Right lung (tissue), 10 donors: ENCODE data around the gene YTHDC1. TPM values are rescaled to one million over a fixed set of nuclear protein-coding genes. Genes with fewer than 3 reads are reported as not detected.
"Not testable (repeated sequence)": the region's sequence is repeated elsewhere in the genome, so short reads cannot be mapped to it uniquely, and the experiment has no call there.

ENCODE experiments used
- DNase-seq, 2 donors: peaks; one replicate each; pipeline ENCODE4 v3.0.0-alpha.2; 2013
- long read RNA-seq, 8 donors: transcript quantifications; one replicate each; lab custom pipeline, GENCODE V29; 2026
- polyA plus RNA-seq, 5 donors: library from polyadenylated mRNA; unstranded; fragments of 120-200 nt; gene quantifications; one replicate each; pipeline versions ENCODE4 v1.2.1 to v1.2.3, GENCODE V29; 2013; ENCODE audit warnings: inconsistent platforms in 1 of 5, low replicate concordance in 1 of 5; ENCODE audit not compliant: insufficient read length in 5 of 5, insufficient read depth in 1 of 5

Gene YTHDC1
- 100 to 1,000 TPM; 125 to 235 (median 205) TPM for polyA plus RNA-seq
- long read RNA-seq, donor 1, full-length matches to known transcripts = 8 of 97 reads
- long read RNA-seq, donor 1, partial matches to known transcripts = 89 of 97 reads
- long read RNA-seq, donor 1, other reads (novel, unspliced or antisense) = 0 of 97 reads
- long read RNA-seq, donor 2, full-length matches to known transcripts = 8 of 22 reads
- long read RNA-seq, donor 2, partial matches to known transcripts = 14 of 22 reads
- long read RNA-seq, donor 2, other reads (novel, unspliced or antisense) = 0 of 22 reads
- long read RNA-seq, donor 3, full-length matches to known transcripts = 3 of 36 reads
- long read RNA-seq, donor 3, partial matches to known transcripts = 33 of 36 reads
- long read RNA-seq, donor 3, other reads (novel, unspliced or antisense) = 0 of 36 reads
- long read RNA-seq, donor 4, full-length matches to known transcripts = 8 of 64 reads
- long read RNA-seq, donor 4, partial matches to known transcripts = 56 of 64 reads
- long read RNA-seq, donor 4, other reads (novel, unspliced or antisense) = 0 of 64 reads
- long read RNA-seq, donor 5, full-length matches to known transcripts = 8 of 86 reads
- long read RNA-seq, donor 5, partial matches to known transcripts = 78 of 86 reads
- long read RNA-seq, donor 5, other reads (novel, unspliced or antisense) = 0 of 86 reads
- long read RNA-seq, donor 6, full-length matches to known transcripts = 15 of 80 reads
- long read RNA-seq, donor 6, partial matches to known transcripts = 65 of 80 reads
- long read RNA-seq, donor 6, other reads (novel, unspliced or antisense) = 0 of 80 reads
- long read RNA-seq, donor 7, transcript YTHDC1-204 (3 exons, 581 nt) = major isoform, 19 of 53 reads
- long read RNA-seq, donor 7, partial matches to known transcripts = 34 of 53 reads
- long read RNA-seq, donor 7, other reads (novel, unspliced or antisense) = 0 of 53 reads
- long read RNA-seq, donor 8, partial matches to known transcripts = 22 of 23 reads
- long read RNA-seq, donor 8, other reads (novel, unspliced or antisense) = 0 of 23 reads

DNA sequence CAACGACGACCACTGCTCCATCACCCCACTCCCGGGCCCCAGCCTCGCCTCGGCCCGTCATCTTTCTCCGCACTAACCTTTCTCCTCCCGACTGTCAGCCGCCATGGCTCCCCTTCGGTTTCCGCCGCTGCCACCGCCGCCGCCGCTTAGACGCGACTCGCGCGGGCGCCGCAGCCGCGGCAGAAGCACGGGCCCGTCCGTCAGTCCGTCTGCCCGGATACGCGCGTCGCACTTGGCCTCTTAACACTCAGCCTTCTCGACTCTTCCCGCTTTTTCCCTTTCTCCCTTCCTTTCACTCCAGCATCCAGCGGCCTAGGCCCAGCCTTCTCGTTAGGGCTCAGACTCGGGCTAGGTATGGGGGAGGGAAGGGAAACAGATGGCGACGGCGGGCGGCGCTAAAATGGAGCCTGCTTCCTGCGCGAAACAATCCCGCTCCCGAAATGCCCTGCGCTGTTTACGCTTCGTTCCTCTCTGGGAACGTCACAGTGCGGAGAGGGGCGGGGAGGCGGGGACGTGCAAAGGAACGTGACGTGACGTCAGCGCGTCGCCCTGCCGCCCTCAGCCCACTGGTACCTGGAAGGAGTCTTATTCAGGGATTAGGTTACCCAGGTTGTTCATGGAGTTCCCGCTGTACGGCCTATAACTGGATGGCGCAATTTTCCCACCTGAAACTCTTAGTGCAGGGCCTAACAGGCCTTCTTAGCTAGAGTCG lies at the start of gene YTHDC1:
TSS of gene YTHDC1 (minus strand) at position 442 of the 712 bp plus-strand sequence. CDS start at position 105, 337 bp downstream.
- peak; percentile 97 to 98 for DNase-seq

DNA sequence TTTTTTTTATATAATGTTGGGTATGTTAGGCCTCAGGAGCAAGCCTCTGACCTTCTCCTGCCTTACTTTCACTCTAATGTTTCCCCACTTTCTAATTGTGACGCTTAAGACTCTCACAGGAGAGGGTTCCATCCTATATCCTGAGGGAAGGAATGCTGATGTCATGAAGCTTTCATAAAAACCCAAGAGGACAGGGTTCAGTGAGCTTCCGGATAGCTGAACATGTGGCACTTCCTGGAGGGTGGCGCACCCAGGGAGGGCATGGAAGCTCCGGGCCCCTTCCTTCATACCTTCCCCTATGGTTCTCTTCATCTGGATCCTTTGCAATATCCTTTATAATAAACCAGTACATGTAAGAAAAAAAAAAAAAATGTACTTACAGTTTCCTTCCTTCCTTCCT lies 49.4 kb upstream of the YTHDC1 start:
- DNase-seq = no peak

DNA sequence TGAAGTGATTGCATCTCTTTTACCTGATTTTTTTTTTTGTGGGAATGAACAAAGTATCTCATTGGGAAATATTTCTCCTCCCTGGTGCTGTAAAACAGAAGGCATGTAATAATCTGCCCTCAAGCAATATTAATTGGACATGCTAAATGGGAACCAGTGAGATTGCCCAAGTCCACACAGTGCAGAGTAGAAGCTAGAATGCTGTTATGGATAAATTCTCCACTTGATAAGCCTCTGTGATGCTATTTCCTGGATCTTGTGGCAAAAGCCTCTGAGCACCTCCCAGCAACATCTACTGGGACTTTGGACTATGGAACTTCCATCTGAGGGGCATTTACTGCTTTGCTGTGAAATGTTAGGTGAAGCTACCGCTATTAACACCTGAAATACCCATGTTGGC lies 46.9 kb upstream of the YTHDC1 start:
- DNase-seq = no peak

DNA sequence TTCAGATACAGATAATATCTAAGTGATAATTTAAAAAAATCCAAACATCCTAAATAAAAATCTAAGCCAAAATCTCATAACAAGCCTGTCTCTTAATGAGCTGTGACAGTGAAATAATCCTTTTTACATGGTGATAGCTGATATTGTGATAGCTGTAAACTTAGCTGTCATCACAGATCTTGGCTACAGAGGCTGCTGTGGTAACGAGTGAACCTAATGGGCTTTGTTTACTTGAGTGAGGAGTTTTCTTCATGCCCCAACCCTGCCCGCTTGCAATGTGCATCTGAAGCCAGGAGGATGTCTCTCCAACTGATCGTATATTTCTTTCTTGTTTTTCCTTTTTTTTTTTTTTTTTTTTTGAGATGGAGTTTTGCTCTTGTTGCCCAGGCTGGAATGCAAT lies 41.5 kb upstream of the YTHDC1 start:
- DNase-seq = peak in 1 of 2 donors; percentile 41

DNA sequence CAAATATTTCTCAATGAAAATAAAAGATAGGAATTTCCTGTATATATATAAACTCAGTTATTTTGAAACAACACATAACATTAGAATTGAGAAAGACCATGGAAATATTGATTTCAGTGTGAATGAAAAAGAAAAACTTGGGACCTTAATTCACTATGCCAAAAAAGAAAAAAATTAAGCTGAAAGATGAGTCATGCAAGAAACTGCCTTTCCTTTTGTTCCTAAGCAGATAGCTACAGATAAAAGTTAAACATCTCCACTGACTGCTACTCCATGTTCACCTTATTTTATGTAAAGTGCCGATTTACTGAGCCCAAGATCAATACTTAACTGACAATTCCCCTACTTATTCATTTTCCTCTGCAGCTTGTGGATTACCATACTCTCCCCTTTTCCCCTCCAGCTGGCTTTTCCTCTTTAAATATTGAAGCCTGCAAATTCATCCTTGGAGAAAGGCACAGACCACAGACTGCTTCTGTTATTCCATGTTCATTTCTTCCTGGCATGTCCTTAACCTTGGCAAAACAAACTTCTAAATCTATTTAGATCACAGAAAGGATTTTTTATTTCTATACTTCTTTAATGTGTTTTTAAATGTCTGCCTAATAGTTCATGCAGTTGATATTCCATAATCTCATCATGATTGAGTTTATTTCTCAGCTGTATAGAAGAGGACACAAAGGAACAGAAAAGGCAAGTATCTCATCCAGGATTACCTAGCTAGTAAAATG lies 40.5 kb upstream of the YTHDC1 start:
- peak in 1 of 2 donors; percentile 36 for DNase-seq

DNA sequence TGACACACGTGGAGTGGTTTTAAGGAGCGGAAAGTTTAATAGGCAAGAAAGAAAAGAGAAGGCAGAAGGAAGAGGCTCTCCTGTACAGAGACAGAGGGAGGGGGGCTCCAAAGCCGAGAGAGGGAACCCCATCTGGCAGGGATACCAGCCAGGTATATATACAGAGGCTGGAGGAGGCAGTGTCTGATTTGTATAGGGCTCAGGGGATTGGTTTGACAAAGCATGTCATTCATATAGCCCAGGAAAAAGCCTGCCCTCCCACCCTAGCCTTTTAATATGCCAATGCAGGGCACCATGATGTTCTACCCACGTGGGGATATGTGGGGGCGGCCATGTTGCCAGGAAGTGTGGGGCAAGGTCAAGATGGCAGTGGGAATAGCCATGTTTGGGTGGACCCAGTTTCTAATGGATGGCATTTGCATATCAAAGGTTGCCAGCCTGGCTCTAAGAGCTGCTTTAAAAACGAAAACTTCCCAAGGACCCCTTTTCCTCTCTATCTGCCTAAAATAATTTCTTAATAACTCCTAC lies 39.6 kb upstream of the YTHDC1 start:
- DNase-seq = not testable (repeated sequence)

DNA sequence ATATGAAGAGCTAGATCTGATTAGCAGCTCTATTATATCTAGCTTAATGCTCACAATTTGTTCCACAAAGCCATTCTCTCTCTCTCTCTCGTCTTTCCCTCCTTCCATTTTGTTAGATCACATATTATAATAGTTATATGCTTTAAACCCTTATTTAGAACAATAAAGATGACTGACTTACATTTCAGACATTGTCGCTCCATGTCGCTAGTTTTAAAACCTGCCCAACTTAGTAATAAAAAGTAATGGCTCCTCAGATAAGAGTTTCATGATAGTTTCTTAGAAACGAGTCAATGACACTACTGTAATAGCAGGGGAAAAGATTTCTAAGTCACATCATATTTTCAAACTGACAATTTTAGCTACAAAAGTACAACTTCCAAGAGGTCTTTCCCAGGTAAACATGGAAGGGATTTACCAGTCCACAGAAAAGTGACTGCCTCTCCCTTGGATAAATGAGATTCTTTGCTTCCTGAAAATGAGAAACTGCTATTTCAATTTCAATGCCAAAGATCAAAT lies 38.5 kb upstream of the YTHDC1 start:
- no peak for DNase-seq

DNA sequence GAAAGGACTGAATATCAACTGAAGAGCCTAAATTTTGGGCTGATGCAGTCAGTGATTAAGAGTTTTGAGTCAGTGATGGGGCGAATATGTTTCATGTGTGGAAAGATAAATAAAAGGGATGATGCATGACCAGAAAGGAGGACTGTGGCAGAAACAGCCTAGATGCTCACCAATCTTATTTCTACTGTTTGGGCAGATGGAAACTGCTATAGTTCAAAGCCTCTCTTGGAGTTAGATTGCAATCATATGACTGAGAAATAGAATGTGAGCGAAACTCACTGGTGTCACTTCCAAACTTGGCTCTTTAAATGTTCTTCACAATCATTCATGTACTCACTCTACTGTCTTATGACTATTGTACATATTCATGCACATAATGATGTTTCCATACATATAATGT lies 35.4 kb upstream of the YTHDC1 start:
- no peak for DNase-seq

DNA sequence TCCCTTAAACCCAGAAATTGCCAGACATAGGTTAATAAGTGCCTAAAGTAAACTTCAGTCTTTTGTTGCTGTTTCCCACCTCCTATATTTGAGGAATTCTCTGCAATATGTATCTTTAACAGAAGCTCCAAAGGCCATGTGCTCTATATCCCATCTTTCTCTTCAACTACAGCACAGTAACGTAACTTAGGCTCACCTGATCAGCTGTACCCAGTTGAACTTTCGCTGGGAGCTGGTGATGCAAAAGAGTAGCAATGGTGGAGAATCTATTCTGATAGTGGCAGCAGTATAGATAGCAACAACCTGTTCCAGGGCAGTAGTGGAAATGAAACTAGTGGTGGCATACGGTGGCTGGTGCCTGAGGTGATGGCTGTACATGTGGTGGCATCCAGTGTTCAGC lies 33.2 kb upstream of the YTHDC1 start:
- no peak for DNase-seq

DNA sequence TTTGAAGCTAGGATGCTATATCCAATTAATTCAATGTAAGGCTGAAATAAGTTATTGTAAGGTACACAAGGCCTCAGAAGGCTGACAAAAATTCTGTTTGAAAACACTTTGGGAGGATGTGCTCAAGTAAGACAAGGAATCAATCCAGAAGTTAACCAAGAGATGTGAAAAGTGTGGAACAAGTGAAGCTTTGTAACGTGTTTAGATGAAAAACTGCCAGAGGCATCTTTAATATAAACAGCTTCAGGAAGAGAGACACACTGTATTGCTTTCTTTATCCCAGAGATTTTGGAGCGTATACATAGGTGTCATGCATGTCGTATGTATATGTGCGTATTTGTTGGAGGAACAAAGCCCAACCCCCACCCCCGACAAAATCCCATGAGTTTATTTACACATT lies 28.3 kb upstream of the YTHDC1 start:
- DNase-seq = no peak

DNA sequence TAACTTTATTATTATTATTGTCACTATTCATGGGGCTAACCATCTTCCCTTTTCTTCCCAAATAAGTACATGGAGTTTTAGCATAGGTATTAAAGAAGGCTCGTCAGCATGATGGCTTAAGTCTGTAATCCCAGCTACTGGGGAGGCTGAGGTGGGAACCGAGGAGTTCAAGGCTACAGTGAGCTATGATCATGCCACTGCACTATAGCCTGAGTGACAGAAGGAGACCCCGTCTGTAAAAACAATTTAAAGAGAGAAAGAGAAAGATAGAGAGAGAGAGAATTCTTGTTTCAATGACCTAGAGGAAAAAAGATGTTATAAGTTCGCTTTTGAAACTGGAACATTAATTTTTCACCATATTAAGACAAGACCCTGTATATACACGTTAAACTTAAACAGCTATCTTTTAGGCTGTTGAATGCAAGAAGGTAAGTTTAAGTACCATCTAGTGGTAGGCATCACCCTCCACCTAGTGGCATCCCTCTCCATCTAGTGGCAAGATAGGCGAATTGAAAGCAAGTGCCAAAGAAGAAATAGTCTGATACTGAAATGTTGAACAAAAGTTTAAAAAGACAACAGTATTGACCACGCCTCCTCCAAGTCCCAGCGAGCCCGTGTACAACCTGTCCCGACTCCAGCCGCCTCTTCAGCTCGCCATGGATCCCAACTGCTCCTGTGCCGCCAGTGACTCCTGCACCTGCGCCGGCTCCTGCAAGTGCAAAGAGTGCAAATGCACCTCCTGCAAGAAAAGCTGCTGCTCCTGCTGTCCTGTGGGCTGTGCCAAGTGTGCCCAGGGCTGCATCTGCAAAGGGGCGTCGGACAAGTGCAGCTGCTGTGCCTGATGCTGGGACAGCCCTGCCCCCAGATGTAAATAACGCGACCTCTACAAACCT lies 26.0 kb upstream of the YTHDC1 start:
- DNase-seq = peak in 1 of 2 donors; percentile 20

DNA sequence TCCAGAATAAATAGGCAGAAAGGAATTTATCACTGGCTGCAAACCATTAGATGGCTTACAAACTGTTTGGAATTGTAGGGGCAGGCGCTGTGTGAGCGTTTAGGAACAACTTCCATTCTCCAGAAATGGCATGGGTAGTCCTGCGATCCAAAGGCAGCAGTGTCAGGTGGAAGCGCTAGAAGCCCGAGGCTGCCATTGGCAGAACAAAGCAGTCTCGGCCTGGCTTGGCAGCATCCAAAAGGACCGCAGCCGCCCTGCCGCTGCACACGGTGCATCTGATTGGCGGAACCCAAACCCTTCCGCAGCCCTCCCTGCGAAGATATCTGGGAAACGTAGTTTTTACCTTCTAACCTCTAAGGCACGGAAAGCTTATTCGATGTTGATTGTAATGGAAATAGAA lies 23.6 kb upstream of the YTHDC1 start:
- peak in 1 of 2 donors; percentile 54 for DNase-seq

DNA sequence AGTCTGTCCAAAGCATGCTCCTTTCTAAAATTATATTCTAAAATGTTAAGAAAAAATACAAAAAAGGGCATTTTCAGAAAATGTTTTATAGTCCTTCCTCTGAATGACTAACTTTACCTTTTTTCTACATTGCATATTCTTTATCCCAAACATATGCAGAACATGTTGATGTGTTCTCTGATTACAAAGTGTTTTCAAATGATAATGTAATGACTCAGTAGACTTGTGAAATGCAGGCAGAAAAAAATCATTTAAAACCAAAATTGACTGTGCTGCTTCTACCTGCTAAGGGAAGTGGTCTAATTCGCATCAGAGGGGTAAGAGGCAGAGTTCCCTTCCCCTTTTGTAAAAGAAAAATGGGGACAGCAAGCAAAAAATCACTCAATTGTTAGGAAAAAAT lies 22.7 kb upstream of the YTHDC1 start:
- DNase-seq = no peak

DNA sequence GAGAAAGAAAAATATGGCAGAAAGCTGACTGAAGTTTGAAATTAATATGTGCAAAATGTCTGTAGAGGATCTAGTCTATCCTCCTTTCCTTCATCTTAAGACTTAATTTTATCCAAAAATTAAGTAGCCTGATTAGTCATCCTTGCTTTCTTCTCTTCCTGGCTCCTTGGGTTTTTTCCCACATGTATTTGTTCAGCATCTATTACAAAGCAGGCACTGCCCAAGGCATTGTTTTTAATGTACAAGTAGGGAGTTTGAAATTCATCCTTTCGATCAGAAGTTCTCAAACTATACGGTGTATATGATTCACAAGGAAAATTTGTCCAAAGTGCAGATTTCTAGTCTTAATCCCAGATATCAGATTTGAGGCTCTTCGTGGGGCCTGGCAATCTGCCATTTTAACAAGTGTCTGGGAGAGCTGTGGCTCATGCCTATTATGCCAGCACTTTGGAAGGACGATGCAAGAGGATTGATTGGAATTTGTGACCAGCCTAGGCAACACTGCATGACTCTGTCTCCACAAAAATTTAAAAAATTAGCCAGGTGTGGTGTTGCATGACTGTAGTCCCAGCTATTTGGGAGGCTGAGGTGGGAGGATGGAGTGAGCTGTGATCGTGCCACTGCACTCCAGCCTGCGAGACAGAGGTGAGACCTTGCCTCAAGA lies 19.4 kb upstream of the YTHDC1 start:
- DNase-seq = no peak

DNA sequence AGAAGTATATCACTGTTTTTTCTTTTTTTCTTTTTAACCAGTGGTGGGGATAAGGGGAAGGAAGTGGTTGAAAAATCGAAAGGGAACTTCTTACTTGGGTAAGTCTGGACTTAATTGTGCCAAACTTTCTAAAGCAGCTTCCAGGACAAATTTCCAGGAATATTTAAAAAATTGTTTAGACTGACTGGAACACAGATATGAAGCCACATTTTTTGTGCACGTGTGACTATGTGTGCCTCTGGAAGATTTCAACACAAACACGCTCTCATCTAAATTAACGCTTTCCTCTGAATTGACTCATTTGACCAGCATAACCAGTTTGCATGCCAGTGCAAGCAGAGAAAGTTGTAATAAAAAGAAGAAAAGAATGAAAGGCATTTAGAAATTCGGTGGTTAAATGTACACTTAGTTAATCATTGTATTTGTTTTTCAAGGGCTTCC lies 18.8 kb upstream of the YTHDC1 start:
- no peak for DNase-seq

DNA sequence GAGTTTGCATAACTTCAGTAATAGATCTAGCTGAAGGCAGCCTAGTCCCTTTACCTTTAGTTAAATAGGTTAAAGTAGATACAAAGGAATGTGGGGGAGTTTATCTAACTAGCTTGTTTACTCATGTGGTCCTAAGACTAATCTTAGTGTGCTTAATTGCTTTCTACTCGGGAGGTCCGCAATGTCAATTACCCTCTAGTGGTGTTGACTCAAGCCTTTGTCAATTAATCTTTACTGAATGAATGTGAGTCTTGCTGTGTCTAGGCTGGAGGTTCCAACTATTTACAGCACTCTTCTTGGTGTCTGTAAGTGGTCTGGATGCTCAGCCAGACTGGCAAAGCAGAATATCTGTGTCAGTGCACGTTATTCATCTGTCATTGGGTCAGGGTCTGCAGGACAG lies 17.9 kb upstream of the YTHDC1 start:
- no peak for DNase-seq

DNA sequence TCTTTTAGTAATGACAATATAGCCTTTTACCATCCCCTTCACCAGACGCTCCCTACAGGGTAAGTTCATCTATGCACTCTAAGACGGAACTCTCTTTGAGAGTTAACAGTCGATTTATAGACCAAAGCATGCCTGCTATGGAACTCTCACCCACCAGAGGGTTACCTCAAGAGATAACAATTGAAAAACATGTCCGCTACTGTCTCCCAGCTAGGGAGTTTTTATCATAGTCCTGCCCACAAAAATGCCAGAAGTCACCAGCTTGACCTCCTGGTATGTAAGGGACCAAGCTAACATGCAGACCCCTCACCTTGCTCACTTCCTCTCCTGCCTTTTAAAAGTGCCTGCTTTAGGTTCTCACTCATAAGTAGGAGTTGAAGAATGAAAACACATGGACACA lies 16.7 kb upstream of the YTHDC1 start:
- no peak for DNase-seq

DNA sequence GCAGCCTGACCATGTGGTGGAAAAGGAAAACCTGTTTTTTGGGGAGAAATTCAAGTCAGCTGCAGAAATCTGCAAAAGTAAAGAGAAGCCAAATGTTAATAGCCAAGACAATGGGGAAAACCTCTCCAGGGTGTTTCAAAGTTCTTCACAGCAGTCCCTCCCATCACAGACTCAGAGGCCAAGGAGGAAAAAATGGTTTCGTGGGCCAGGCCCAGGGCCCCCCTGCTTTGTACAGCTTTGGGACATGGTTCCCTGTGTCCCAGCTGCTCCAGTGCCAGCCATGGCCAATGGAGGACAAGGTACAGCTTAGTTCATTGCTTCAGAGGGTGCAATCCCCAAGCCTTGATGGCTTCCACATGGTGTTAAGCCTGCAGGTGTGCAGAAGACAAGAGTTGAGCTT lies 15.2 kb upstream of the YTHDC1 start:
- DNase-seq = no peak

DNA sequence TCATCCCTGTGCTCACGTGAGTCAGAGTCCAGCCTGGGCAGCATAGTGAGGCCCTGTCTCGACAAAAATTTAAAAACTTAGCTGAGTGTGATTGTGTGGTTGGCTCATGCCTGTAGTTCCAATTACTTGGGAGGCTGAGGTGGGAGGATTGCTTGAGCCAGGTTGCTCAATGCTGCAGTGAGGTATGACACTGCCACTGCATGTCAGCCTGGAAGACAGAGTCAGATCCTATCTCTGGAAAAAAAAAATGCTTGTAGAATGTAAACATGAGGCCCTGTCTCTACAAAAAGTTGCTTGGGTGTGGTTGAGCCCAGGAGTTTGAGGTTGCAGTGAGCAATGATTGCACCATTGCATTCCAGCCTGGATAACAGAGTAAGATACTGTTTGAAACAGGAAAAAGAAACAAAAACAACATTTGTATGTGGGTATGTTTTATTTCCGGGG lies 11.3 kb upstream of the YTHDC1 start:
- DNase-seq = no peak
